DND-41 (cell line): Measurements from ENCODE around the gene FAM163B.

Experiments used
- CTCF ChIP-seq: IDR thresholded peaks from 2 replicates; pipeline ENCODE4 v1.5.1; 2012; ENCODE audit warnings: borderline replicate concordance, low read length, moderate library complexity, mild to moderate bottlenecking; ENCODE audit not compliant: poor library complexity, severe bottlenecking; ENCODE audit errors: extremely low read depth
- EZH2 ChIP-seq: IDR thresholded peaks from 3 replicates; pipeline ENCODE4 v1.6.1; 2012; ENCODE audit warnings: borderline replicate concordance, low read depth, mild to moderate bottlenecking, moderate library complexity, low read length, inconsistent platforms; ENCODE audit not compliant: severe bottlenecking

GRCh38 chr9:133619791-133620190 lies 10.6 kb upstream of the FAM163B start:
- TF ChIP-seq CTCF (no peak), EZH2 (no peak)
